Daoy (cell line): Measurements from ENCODE around the gene DUS1L. TPM values are rescaled to one million over a fixed set of nuclear protein-coding genes. Genes with fewer than 3 reads are reported as not detected.

Experiments used
- DNase-seq: peaks from one replicate; pipeline ENCODE4 v3.0.0-alpha.2; 2015; ENCODE audit warnings: low read depth
- total RNA-seq: library from RNA; depleted of rRNA; stranded (reverse); fragments of >200 nt; shearing (Covaris generic); gene quantifications from 2 replicates; pipeline ENCODE4 v1.2.3, GENCODE V29; 2014

Gene DUS1L
- total RNA-seq, 1 experiment from 2014 or later, result 82.5 TPM

DNA sequence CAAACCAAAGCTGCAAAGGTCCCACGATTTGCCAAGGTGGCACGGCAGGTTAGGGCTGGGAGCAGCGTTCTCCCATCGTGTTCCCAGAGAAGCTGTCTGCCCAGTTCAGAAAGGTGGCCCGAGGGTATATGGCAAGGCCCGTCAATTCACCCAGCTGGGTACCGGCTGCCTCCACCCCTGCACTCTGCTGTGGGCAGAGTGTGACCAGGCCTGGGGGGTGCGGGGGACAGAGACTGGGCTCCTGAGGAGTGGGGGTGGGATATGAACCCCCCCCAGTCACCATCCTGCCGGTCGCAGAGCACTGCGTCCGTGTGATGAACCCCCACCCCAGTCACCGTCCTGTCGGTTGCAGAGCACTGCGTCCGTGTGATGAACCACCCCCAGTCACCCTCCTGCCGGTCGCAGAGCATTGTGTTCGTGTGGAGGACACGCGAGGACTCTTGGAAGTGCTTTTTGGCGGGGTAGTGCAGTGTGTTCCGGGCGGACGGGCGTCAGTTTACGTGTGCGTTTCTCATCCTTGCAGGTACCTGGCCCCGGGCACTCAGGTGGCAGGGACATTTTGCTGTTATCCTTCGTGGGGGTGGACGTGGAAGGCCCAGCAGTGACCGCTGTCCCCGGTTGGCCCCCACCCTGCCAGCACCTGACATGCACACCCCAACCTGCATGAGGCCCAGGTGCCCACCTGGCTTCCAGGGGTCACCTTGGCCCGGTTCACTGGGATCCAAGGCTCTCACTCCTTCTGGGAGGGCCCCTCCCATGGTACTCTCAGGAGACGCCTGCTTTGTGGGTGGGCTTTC, 35.1 kb upstream of the DUS1L start:
- no peak for DNase-seq

DNA sequence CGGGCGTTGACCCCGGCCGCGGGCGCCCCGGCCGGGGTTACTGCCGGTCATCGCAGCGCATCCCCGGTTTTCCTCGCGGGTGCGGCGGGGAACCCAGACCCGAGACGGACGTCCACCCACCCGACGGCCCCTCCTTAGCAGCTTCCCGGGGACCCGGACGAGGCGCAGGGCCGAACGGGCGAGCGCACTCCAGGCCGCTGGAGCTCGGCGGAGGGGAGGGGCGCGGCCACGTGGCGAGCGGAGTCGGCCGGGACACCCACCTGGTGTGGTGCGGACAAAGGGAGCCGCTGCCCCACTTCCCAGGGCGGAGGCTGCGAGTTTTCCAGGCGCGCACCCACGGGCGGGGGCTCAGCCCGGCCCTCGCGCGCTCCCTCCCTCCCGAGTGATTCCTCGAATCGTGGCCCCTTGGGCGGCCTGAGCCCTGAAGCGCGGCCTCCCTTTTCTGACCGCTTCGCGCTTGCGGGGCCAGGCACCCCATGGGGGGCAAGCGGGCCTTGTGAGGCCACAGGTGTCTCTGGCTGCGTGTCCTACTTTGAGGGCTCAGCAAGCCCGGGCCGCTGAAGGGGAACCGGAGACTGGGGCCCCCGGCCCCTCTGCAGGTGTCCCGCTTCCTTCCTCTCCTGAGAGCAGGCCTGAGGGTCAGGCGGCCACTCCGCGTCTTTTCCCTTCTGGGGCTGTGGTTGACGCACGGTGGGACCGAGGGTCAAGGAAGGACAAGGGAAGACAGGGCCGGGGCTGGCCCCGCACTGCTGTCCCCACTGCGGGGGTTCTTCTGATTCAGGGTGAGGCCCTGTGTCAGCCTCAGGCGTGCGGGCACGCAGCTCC, 33.5 kb upstream of the DUS1L start:
- DNase-seq, result no peak

DNA sequence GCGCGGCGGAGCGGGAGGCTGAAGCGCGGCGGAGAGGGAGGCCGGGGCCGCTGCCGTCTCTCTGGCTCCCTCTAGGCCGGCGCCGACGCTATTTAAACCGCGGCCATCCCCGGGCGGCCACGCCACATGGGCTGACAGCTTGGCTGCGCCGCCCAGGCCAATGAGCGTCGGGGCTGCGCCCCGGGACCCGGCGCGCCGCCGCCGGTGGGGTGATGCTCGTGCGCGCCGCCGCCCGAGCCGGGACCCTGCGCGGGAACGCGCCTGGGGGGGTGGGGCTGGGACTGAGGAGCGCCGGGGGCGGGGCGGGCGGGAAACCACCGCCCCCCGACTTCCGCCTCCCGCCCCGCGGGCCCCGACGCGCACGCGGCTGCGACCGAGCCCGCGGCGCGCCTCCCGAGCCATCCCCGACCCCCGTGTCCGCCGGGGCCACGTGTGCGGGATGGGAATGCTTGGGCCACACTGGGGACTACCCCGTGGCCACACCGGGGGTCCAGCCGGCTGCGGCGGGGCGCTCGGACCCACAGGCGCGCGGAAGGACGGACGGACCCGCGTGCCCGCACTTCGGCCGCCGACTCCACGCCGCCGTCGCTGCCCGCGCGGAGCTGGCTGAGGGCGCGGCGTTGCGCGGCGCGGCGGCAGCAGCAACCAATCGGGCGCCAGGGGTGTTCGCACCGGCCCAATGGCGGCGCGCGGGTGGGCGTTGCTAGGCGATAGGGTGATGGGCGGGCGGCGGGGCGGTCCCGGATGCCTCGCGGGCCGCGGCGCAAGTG, 32.8 kb upstream of the DUS1L start, which contains the start of gene FASN:
FASN (minus strand) TSS at position 68 of the 770 bp plus-strand sequence. CDS start 1,791 bp downstream, outside the sequence.
- peak; percentile 98 for DNase-seq

DNA sequence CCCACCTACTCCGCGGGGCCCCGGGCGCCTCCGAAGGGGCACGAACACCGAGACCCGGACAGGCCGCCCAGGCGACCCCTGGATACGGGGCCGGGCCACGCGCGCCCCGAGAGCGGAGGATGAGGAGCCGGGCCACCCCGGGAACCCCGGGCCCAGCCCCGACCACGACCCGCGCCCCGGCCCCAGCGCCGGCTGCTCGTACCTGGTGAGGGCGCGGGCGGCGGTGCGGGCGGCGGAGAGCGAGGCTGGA, 32.2 kb upstream of the DUS1L start:
- no peak for DNase-seq

DNA sequence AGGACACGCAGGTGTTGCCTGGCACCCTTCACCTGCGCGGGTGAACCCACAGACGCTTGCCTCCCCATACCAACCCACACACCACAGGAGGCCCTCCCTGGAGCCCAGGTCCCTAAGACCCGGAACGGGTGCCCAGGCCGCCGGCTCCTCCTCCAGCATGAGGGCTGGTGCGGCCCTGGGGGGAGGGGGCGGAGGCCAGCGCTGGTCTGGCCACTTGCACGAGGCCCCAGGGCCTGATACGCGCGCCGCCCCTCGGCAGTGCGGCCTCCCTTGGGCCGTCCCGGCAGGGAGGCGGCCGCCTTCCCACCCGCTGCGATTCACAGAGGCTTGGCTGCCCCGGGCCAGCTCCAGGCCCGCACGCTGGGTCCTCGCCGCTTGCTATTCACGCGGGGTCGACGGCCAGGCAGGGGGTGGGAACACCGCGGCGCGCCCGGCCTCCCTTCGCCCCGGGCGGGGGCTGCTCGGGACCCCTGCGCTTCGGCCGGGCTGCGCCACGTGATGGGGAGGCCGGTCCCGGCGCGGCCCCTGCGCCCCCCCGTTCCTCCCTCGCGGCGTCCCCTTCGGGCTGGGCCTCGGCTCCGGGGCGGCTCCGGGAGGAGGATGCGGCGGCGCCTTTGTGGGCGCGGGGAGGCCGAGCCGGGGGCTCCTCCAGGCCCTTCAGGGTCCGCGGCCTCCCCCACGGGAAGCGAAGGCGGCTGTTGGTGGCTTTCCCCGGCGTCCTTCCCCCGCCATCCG, 31.7 kb upstream of the DUS1L start:
- DNase-seq, result peak; percentile 70

DNA sequence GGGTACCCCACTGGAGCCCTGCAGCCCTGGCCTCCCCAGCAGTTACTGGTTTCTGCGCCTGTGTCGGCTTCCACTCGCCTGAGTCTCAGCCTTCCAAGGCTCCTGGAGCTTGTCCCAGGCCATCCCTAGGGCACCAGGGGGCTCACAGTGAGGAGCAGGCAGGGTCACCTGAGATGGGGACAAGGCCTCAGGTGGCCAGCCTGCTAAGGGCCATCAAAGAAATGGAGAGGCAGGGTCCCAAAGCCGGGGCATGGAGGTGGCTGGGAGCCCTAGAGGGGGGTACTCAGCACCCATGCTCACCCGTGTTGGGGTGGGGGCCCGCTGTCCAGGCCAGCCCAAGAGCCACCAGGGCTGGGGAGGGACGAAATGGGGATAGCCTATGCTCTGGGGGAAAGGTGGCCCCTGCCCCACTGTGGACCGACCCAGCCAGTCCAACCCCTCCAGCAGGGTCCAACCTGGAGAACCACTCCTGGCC, 31.1 kb upstream of the DUS1L start:
- DNase-seq, result no peak

DNA sequence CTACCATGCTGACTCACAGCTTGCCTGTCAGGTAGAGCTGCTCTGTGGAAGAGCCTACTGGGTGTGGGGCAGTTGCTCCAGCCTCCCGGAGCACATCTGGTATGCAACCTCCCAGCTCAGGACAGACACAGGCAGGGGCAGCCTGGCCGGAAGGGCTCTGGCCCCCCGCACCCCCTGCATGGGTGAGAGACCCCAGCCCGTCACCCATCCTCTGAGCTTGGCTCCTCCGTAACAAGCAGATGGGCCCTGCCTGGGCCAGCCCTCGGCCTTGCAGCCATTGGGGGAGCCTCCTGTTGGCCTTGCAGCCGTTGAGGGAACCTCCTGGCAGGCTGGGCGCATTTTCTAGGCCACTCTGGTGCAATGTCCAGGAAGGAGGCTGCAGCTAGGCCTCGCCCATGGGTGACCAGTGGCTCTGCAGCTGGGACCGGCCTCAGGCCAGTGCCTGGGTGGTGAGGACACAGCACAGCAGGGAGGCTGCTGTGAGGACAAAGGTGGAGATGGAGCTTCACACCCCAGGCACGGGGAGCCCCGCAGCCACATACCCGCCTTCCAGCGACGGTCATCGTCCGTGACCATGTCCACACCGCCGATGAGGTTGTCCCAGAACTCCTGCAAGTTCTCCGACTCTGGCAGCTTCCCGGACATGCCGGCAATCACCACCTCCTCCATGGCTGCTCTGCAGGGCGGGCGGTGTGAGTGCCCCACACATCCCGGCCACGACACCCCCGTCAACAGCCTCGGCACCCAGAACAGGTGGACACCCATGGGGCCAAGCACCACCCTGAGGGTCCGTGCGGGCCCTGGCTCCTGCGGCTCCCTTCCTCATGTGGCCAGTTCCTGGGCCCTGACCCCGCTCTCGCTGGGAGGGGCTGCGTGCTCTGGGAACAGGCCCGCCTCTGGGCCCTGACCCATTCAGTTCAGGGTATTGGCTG, 30.4 kb upstream of the DUS1L start:
- no peak for DNase-seq

DNA sequence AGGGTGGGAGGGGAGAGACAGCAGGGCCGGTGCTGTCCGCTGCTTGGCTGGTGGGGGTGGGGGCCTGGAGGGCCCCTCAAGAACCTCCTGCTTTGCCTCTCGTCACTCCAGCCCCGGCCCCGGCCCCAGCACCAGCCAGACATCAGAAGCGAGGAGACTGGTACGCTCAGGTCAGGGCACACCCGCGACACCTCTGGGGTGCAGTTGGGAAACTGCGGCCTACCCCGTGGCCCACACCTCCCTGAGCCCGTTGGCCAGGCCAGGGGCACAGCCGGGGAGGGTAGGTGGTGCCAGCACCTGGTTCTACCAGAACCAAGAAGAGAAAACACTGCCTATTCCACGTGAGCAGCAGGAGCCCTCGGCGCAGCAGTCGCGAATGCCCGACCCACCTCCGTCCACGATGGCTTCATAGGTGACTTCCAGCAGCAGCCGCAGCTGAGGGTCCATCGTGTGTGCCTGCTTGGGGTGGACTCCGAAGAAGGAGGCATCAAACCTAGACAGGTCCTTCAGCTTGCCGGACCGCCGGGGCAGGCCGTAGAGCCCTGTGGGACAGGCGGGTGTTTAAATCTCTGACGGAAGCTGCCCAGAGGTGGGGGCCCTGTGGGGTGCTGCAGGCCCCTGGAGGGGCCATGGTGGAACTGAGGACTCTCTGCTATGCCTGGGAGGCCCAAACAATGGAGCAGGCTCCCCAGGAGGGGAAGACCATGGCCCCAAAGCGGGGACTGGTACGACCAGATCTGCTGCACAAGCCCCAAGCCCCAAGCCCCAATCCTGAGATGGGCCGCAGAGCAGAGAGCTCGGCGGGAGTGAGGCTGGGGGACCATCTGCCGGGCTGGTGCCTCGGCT, 29.6 kb upstream of the DUS1L start:
- DNase-seq, result no peak

DNA sequence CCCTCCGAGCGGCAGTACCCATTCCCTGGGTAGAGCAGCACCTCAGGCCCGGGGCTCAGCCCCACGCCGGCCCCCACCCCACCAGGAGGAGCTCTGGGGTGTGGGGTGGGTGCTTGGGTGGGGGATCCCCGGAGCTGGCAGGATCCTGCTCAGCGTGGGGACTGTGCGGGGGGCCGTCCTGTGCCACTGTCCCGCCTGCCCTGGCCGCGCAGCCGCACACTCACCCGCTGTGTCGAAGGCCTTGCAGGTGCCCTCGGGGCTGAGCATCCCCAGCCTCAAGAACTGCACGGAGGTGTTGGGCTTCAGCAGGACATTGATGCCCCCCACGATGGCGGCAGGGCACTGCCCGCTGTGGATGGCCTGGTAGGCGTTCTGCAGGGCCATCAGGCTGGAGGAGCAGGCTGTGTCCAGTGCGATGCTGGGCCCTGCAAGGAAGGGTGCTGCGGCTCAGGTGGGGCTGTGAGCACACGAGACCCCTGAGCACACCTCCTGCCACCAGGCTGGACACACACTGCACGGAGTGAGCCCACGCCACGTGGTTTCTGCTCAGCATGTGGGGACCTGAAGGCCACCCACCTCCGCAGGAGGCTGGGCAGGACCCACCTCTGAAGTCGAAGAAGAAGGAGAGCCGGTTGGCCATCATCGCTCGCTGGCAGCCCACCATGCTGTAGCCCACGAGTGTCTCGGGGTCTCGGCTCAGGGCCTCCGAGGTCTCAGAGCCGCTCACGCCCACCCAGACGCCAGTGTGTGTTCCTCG, 27.6 kb upstream of the DUS1L start:
- DNase-seq, result no peak

DNA sequence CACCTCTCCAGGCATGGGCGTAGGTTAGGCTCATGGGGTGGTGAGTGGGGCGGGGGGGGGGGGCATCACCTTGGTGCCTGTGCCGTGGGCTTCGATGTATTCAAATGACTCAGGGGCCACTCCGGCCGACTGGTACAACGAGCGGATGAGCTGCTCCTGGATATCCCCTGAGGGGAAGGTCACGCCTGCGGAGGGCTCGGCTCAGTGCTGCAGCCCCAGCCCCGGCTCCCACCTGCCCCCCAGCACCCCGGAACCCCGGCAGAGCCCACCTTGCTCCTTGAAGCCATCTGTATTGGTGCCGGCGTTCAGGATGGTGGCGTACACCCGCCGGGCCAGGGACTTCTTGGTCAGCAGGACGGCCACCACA, 27.0 kb upstream of the DUS1L start:
- DNase-seq, result no peak

DNA sequence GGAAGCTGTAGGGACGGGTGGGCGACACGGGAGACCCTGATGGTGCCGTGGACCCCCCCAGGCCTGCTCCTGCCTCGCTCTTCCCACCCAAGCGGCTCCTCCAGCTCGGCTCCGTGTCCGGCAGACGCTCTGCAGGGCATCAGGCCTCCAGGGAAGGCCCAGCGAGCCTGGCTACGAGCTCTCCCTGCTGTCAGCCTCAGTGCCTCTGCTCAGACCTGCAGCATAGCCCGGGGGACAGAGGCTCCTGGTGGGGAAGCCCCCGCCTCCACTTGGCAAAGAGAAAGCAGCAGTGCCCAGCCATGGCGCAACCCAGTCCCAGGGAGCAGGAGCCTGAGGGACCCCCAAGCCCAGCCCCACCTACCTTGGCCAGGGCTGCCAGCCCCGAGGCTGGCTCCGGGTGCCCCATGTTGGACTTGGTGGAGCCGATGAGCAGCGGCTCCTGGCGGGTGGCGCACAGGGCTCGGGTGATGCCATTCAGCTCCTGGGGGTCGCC, 26.5 kb upstream of the DUS1L start:
- no peak for DNase-seq

DNA sequence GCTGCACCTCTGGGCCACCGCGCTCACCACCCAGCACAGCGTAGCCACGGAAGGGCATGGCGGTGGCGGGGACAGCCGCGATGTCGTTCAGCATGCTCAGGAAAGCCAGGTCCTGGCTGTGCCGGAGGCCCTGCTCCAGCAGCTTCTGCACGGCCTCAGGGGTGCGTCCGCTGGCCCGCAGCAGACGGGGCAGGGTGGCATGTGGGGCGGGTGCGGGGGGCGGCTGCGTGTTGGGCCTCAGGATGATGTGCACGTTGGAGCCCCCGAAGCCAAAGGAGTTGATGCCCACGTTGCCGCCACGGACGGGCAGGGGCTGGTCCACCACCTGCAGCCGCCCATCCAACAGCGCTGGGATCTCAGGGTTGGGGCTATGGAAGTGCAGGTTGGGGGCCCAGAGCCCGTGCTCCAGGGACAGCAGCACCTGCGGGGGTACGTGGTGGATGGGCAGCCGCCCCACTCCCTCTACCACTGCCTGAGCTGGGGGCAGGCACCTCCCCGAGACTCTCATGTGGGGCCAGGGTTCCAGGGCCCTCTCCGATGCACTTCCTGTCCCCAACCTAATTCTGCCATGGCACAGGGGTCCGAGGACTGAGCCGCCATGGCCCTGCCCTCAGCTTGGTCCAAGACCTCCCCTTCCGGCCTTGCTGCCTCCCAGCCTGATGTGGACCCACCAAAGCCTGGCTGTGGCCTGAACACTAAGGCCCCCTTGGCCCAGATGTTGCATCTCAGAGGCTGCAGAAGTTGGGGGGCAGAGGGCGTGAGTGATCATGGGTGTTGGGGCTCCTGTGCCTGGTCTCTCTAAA, 25.9 kb upstream of the DUS1L start:
- no peak for DNase-seq

DNA sequence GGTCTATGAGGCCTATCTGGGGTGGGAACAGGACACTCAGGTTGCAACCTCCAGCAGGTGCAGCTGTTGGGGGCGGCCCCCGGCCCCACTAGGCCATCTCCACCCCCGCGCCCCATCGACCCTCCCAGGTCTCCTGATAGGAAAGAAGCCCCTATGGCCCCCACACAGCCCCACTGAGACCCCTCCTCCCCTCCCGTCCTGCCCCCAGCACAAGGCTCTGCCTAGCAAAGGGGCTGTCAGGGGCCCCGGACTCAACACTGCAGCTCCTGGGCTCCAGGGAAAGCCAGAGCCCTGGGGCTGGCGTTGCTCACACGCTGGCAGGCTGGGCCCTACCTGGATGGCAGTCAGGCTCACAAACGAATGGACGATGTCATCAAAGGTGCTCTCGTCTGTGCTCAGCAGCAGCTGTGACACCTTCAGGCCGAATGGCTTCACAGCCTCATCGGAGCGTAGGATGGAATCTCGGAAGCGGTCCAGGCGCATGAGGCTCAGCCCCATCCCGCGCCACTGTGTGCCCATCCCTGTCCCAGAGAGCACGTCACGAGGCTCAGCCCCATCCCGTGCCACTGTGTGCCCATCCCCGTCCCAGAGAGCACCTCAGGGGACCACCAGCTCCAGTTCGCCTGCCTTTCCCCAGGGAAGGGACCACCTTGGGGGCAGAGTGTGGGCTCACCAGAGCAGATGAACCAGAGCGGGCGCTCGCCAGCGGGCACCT, 25.1 kb upstream of the DUS1L start:
- DNase-seq, result no peak

DNA sequence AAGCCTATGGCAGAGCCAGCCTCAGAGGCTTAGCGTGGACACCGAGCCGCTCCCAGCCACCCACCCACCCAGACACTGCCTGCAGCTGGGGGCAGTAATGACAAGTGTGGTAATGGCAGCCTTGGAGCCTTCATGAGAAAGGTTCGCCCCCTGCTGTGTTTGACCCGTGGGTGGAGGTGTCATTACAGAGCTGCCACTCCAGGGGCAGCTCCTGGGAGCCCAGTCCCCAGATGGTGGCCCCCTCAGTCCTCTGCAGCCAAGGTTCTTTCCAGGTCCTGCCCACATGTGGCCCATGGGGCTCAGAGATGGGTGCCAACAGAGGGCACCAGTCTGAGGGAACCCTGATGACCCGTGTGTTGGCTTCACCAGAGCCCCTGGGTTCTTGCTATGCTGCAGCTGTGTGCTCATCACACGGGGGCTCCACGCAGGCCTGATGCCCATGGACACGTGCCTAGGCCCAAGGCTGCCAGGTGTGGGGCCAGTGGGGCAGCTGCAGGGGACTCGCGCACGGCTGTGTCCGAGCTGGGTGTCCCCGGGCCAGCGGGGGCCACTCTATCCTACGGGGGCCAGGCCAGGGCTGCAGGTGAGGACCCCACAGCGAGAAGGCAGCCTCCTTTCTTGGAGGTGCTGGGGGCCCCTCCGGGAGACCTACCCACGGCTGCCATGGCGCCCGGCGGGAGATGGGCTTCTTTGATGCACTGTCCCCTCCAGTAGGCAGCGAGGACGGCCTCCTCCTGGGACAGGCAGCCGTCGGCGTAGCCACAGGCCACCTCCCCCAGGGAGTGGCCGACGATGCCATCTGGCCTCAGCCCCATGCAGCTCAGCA, 24.3 kb upstream of the DUS1L start:
- DNase-seq, result no peak

DNA sequence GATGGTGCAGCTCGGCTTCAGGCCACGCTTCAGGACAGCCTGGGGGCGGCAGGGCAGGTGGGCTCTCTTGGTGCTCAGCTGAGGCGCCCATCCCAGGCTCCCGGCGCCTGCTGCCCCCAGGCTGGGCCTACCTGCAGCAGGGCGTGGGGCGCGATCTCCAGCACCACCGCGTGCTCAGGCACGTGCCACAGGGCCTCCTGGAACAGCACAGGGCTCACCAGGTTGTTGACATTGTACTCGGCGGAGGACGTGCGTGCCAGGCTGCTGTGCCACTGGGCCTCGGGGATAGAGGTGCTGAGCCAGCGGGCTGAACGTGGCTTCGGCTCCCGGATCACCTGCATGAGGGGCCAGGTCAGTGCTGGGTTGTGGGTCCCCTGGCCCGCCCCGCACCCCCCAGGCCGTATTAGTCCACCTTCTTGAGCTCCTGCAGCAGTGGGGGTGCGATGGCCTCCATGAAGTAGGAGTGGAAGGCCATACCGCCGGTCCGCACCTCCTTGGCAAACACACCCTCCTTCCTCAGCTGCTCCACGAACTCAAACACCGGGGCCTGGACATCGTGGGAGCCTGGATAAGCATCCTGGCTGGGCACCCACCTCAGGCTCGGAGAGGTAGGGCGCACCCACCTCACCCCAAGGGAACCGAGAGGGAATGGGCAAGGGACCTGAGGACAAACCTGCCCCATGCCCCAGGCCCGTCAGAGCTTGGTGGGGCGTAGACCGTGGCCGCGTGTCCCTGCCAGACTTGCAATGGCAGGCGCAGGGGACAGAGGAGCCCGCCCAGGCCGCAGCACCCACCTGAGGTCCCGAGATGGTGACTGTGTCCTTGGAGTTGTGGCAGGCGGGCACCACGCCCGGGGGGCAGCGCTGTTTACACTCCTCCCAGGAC, 23.5 kb upstream of the DUS1L start:
- DNase-seq, result no peak
